Kidney (tissue), 14 donors: Measurements from ENCODE around the gene LRRC39. TPM values are rescaled to one million over a fixed set of nuclear protein-coding genes. Genes with fewer than 3 reads are reported as not detected.

Experiments used
- DNase-seq, 5 donors: peaks; one replicate each; pipeline ENCODE4 v3.0.0-alpha.2; 2013 to 2020
- FAIRE-seq: peaks from 2 replicates; lab custom pipeline; 2012; peaks lifted over from hg19 to GRCh38; lab: Jason Lieb, UNC
- H3K27ac ChIP-seq, 2 donors: one replicate each; pipeline ENCODE4 v1.7.0; 2013; ENCODE audit warnings: low read depth in 2 of 2, low read length in 2 of 2, inconsistent platforms in 1 of 2
- H3K27me3 ChIP-seq: one replicate; pipeline ENCODE4 v1.7.1; 2013; ENCODE audit warnings: low read length, inconsistent platforms; ENCODE audit not compliant: control insufficient read depth, insufficient read depth
- H3K36me3 ChIP-seq, 3 donors: one replicate each; pipeline versions ENCODE4 v1.7.0 to v1.7.1; 2013; ENCODE audit warnings: low read length in 3 of 3, control low read depth in 1 of 3, inconsistent platforms in 1 of 3; ENCODE audit not compliant: insufficient read depth in 3 of 3, control insufficient read depth in 2 of 3
- H3K4me1 ChIP-seq, 3 donors: one replicate each; pipeline versions ENCODE4 v1.7.0 to v1.7.1; 2013; ENCODE audit warnings: low read length in 3 of 3, inconsistent platforms in 1 of 3, low read depth in 1 of 3; ENCODE audit not compliant: control insufficient read depth in 2 of 3, insufficient read depth in 2 of 3
- H3K4me3 ChIP-seq, 3 donors: one replicate each; pipeline versions ENCODE4 v1.7.0 to v1.8.1; 2013; ENCODE audit warnings: low read length in 3 of 3, control low read depth in 1 of 3, inconsistent platforms in 1 of 3
- H3K9ac ChIP-seq, 3 donors: one replicate each; pipeline versions ENCODE4 v1.7.0 to v1.7.1; 2013; ENCODE audit warnings: low read length in 3 of 3, control low read depth in 1 of 3, inconsistent platforms in 1 of 3
- H3K9me3 ChIP-seq, 3 donors: one replicate each; pipeline versions ENCODE4 v1.7.0 to v1.7.1; 2013; ENCODE audit warnings: low read length in 3 of 3, control low read depth in 1 of 3, inconsistent platforms in 1 of 3; ENCODE audit not compliant: control insufficient read depth in 2 of 3, insufficient read depth in 1 of 3
- intact Hi-C: fragments of 100-400 bp; cut with DNase I; formaldehyde crosslinking; loops from one replicate; pipeline ENCODE4 v1.11.1; 2022
- polyA plus RNA-seq: library from polyadenylated mRNA; stranded (reverse); fragments of 350-450 nt; fragmentation: Illumina TruSeq; extraction: RNeasy Lipid Tissue Mini Kit (QIAGEN cat#74804); gene quantifications from one replicate; pipeline ENCODE4 v1.2.3, GENCODE V29; 2014; ENCODE audit warnings: low read depth, low replicate concordance; ENCODE audit not compliant: insufficient read depth
- total RNA-seq: library from RNA; stranded (reverse); fragmentation: NEBNext Ultra II Directional; extraction: Animal tissue kit (Norgen Biotek cat#: 25700); gene quantifications from one replicate; pipeline ENCODE4 v1.2.1, GENCODE V29; 2021
- TF ChIP-seq, protein P1 (sequence below): IDR thresholded peaks from 3 replicates; pipeline ENCODE4 v1.5.1; 2012; ENCODE audit warnings: mild to moderate bottlenecking, moderate library complexity, borderline replicate concordance; ENCODE audit not compliant: insufficient read depth; ENCODE audit errors: extremely low read depth
- donor health status: control.
- donor health status: control.
- donor health status: control.
- donor health status: control.
- donor health status: control.
- donor health status: DM: yes; HTN: yes; CAD: no.
- donor health status: Normal renal cell carcinoma (clear cell type).

LRRC39 gene
- total and polyA plus RNA-seq, 2 donors from 2014 or later, result 0.35 to 0.45 TPM

DNA sequence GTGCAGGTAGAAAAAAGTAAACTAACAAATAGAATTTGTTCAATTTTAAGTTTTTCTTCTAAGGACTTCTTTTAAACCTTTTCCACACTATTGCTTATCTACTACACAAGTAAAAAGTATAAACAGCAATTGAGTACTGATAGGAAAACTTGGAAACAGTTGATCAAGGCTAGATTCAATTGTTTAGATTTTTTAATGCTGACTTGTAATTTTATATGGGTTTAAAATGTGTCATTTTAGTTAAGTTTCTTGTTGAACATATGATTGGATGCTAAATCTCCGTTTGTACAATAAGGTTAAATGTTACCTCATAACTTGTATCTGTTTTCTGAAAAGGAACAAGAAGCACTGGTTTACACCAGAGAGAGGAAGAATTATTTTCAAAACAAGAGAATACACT, 50.8 kb downstream of the LRRC39 start:
- H3K27ac ChIP-seq, result no peak overlapping the region
- H3K9ac ChIP-seq, result no peak overlapping the region
- peaks cover 0 to 4% (median 0%) of the 10 kb centered on the region in 3 donors for H3K4me1 ChIP-seq
- no peaks in the 10 kb centered on the region for H3K9me3 ChIP-seq
- FAIRE-seq (no peak), DNase-seq (no peak)
- no peaks in the 10 kb centered on the region for H3K27me3 ChIP-seq
- H3K36me3 ChIP-seq, result no peaks in the 10 kb centered on the region
- H3K4me3 ChIP-seq, result no peak overlapping the region
- intact Hi-C loops, result no loop called here
- TF ChIP-seq, protein P1, sequence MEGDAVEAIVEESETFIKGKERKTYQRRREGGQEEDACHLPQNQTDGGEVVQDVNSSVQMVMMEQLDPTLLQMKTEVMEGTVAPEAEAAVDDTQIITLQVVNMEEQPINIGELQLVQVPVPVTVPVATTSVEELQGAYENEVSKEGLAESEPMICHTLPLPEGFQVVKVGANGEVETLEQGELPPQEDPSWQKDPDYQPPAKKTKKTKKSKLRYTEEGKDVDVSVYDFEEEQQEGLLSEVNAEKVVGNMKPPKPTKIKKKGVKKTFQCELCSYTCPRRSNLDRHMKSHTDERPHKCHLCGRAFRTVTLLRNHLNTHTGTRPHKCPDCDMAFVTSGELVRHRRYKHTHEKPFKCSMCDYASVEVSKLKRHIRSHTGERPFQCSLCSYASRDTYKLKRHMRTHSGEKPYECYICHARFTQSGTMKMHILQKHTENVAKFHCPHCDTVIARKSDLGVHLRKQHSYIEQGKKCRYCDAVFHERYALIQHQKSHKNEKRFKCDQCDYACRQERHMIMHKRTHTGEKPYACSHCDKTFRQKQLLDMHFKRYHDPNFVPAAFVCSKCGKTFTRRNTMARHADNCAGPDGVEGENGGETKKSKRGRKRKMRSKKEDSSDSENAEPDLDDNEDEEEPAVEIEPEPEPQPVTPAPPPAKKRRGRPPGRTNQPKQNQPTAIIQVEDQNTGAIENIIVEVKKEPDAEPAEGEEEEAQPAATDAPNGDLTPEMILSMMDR, result no peak

DNA sequence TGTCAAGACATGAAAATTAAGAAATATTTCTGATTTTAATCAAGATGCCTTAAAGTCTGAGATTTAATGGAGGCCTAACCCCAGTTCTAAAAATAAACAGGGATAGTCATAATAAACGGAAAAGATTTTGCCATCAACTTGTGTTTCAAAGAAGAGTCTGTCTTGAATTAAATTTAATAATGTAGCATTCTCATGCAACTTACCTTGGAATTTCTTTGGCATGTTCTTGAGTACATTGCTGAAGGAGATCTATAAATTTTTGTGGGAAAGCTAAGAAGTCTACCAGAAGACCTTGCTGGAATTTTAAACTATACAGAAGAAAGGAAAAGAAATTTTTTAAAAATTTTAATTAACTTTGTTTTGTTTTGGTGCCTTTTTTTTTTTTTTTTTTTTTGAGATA, 55.9 kb downstream of the LRRC39 start:
- TF ChIP-seq, protein P1, result no peak
- FAIRE-seq, result no peak
- intact Hi-C loops, result no loop called here

DNA sequence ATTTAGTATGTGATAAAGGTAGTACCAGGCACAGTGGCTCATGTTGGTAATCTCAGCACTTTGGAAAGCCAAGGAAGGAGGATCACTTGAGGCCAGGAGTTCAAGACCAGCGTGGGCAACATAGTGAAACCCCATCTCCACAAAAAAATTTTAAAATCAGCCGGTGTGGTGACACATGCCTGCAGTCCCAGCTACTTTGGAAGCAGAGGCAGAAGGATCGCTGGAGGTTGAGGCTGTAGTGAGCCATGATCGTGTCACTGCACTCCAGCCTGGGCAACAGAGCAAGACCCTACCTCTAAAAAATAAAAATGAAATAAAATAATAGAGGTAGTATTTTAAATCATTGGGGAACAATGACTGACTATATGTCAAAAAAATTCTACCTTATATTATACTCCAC, 62.5 kb downstream of the LRRC39 start:
- TF ChIP-seq, protein P1, result no peak
- Histone ChIP-seq H3K36me3 (peaks cover 0 to 2% (median 0%) of the 10 kb centered on the region in 3 donors), H3K4me1 (no peaks in the 10 kb centered on the region), H3K4me3 (no peak overlapping the region), H3K9me3 (no peaks in the 10 kb centered on the region), H3K27me3 (no peaks in the 10 kb centered on the region), H3K9ac (no peak overlapping the region), H3K27ac (no peak overlapping the region)
- no peak for FAIRE-seq
- no peak for DNase-seq
- intact Hi-C loops, result no loop called here

More for the DNA sequence above, 55.9 kb downstream of the LRRC39 start:
- Histone ChIP-seq H3K4me3 (no peak overlapping the region), H3K4me1 (no peaks in the 10 kb centered on the region), H3K27ac (no peak overlapping the region), H3K9me3 (no peaks in the 10 kb centered on the region), H3K9ac (no peak overlapping the region), H3K36me3 (peaks cover 0 to 2% (median 0%) of the 10 kb centered on the region in 3 donors), H3K27me3 (no peaks in the 10 kb centered on the region)
- DNase-seq, result no peak

DNA sequence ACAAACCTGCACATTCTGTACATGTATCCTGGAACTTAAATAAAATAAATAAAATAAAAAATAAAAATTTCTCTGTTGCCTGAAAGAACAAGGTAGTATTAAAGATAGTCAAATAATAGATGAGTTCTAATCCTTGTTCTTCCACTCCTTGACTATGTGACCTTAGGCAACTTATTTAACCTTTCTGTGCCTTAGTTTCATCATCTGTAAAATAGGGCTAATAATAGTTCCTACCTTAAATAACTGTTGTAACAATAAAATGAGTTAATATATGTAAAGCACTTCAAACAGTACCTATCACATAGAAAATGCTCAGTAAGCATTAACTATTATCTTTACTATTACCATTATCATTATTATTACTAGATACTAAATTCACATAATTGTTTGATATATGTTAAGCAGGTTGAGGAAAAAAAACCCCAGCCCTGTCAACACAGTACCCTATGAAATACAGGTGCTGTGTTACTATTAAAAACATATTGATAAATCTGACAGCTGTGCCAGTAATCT, 68.4 kb downstream of the LRRC39 start:
- Histone ChIP-seq H3K27ac (no peak overlapping the region), H3K4me1 (no peaks in the 10 kb centered on the region), H3K36me3 (peaks cover 0 to 2% (median 2%) of the 10 kb centered on the region in 3 donors), H3K4me3 (no peak overlapping the region), H3K27me3 (no peaks in the 10 kb centered on the region), H3K9me3 (no peaks in the 10 kb centered on the region), H3K9ac (no peak overlapping the region)
- no peak for FAIRE-seq
- no peak for DNase-seq
- intact Hi-C loops, result no loop called here
- TF ChIP-seq, protein P1, result no peak
